ENCODE data around the gene PRPF4. TPM values are rescaled to one million over a fixed set of nuclear protein-coding genes. Genes with fewer than 3 reads are reported as not detected.
A peak's percentile ranks its signal among the peaks of the same experiment; 100 is the strongest.

PRPF4 gene
- total and polyA plus RNA-seq, 4 donors, result 5.0 to 11.9 (median 10.4) TPM

DNA sequence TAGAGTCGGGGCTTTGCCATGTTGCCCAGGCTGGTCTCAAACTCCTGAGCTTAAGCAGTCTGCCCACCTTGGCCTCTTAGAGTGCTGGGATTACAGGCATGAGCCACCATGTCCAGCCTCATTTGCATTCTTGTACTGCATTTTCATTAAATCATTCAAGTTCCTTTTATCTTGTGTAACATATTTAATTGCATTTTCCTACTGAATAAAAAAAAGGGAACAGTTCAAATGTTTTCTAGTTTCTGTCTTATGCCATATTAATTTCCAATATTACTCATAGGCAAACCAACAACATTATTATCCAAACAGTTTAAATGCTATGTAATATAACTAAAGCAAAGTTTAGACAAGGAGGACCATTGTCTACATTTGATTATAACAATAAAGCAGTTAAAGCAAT, 48.0 kb upstream of the PRPF4 start:
- peaks cover 6 to 51% (median 34%) of the 10 kb centered on the region in 4 donors for H3K4me1 ChIP-seq (ENCODE audit: control insufficient read depth in 4 of 4, insufficient read depth in 4 of 4, low read length in 3 of 4)
- H3K4me3 ChIP-seq (ENCODE audit: low read depth in 1 of 3, low read length in 3 of 3), result no peak overlapping the region
- no peak overlapping the region for H3K9ac ChIP-seq (ENCODE audit: low read depth in 1 of 2, low read length in 2 of 2)
- H3K27ac ChIP-seq (ENCODE audit: low read depth in 1 of 2, low read length in 2 of 2), result no peak overlapping the region
- no peaks in the 10 kb centered on the region for H3K27me3 ChIP-seq (ENCODE audit: control insufficient read depth in 4 of 4, insufficient read depth in 4 of 4, low read length in 3 of 4)
- no peaks in the 10 kb centered on the region for H3K9me3 ChIP-seq (ENCODE audit: control insufficient read depth in 4 of 4, low read length in 3 of 4)
- peaks cover 0 to 6% (median under 1%) of the 10 kb centered on the region in 4 donors for H3K36me3 ChIP-seq (ENCODE audit: control insufficient read depth in 4 of 4, insufficient read depth in 3 of 4, low read depth in 1 of 4, low read length in 3 of 4)
- 46% methylated on average over 1 of the region's 1 CpG for WGBS
- TF ChIP-seq GABPA (IDR thresholded peaks at IDR 0.05 in 1 of 2, conservative IDR thresholded peaks at IDR 0.05 in 1 of 2) (no peak), TAF1 (conservative IDR thresholded peaks at IDR 0.05) (no peak), HNF4A (conservative IDR thresholded peaks at IDR 0.05) (no peak), ATF3 (IDR thresholded peaks at IDR 0.05) (no peak), SP1 (IDR thresholded peaks at IDR 0.05) (no peak), RXRA (IDR thresholded peaks at IDR 0.05) (no peak), EGR1 (IDR thresholded peaks at IDR 0.05; ENCODE audit: low read depth in 2 of 2) (no peak), YY1 (IDR thresholded peaks at IDR 0.05) (no peak), RAD21 (IDR thresholded peaks at IDR 0.05) (no peak), HNF4G (IDR thresholded peaks at IDR 0.05) (no peak), FOXA1 (IDR thresholded peaks at IDR 0.05) (no peak), JUND (IDR thresholded peaks at IDR 0.05) (no peak)
- TF ChIP-seq, protein P1, sequence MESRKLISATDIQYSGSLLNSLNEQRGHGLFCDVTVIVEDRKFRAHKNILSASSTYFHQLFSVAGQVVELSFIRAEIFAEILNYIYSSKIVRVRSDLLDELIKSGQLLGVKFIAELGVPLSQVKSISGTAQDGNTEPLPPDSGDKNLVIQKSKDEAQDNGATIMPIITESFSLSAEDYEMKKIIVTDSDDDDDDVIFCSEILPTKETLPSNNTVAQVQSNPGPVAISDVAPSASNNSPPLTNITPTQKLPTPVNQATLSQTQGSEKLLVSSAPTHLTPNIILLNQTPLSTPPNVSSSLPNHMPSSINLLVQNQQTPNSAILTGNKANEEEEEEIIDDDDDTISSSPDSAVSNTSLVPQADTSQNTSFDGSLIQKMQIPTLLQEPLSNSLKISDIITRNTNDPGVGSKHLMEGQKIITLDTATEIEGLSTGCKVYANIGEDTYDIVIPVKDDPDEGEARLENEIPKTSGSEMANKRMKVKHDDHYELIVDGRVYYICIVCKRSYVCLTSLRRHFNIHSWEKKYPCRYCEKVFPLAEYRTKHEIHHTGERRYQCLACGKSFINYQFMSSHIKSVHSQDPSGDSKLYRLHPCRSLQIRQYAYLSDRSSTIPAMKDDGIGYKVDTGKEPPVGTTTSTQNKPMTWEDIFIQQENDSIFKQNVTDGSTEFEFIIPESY (IDR thresholded peaks at IDR 0.05), result no peak
- TF ChIP-seq, protein P2, sequence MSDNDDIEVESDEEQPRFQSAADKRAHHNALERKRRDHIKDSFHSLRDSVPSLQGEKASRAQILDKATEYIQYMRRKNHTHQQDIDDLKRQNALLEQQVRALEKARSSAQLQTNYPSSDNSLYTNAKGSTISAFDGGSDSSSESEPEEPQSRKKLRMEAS (IDR thresholded peaks at IDR 0.05), result no peak
- TF ChIP-seq, protein P3, sequence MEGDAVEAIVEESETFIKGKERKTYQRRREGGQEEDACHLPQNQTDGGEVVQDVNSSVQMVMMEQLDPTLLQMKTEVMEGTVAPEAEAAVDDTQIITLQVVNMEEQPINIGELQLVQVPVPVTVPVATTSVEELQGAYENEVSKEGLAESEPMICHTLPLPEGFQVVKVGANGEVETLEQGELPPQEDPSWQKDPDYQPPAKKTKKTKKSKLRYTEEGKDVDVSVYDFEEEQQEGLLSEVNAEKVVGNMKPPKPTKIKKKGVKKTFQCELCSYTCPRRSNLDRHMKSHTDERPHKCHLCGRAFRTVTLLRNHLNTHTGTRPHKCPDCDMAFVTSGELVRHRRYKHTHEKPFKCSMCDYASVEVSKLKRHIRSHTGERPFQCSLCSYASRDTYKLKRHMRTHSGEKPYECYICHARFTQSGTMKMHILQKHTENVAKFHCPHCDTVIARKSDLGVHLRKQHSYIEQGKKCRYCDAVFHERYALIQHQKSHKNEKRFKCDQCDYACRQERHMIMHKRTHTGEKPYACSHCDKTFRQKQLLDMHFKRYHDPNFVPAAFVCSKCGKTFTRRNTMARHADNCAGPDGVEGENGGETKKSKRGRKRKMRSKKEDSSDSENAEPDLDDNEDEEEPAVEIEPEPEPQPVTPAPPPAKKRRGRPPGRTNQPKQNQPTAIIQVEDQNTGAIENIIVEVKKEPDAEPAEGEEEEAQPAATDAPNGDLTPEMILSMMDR (IDR thresholded peaks at IDR 0.05; ENCODE audit: low read depth, low read length, missing input control), result no peak
- no peak for DNase-seq (ENCODE audit: low spot score)

DNA sequence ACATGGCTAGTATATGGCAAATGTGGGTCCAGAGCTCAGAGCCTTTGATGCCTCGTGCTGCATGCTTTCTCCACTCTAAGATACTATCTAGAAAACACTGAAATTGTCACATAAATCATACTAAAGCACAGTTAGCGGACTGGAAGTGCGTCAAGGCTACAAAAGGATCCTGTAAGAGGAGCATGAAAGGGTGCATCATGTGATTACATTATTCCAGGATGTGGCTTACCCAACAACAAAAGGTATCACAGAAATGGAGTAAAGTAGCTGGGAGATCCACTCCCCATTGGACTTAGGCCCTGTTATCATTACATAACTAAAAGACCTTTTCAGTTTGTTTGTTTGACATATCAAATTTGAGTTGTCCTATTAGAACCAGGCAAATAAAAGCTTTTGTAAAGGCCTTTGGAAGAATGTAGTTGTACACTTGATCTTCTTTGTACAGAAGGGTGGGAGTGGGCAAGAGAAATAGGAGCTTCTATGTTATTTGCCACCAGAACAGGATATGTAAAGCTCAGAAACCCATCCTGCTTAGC, 47.3 kb upstream of the PRPF4 start:
- Histone ChIP-seq H3K27me3 (ENCODE audit: control insufficient read depth in 4 of 4, insufficient read depth in 4 of 4, low read length in 3 of 4) (no peaks in the 10 kb centered on the region), H3K4me3 (ENCODE audit: low read depth in 1 of 3, low read length in 3 of 3) (no peak overlapping the region), H3K4me1 (ENCODE audit: control insufficient read depth in 4 of 4, insufficient read depth in 4 of 4, low read length in 3 of 4) (peaks cover 5 to 50% (median 32%) of the 10 kb centered on the region in 4 donors), H3K9ac (ENCODE audit: low read depth in 1 of 2, low read length in 2 of 2) (no peak overlapping the region), H3K9me3 (ENCODE audit: control insufficient read depth in 4 of 4, low read length in 3 of 4) (no peaks in the 10 kb centered on the region), H3K27ac (ENCODE audit: low read depth in 1 of 2, low read length in 2 of 2) (peak overlapping the region; percentile 2 to 9), H3K36me3 (ENCODE audit: control insufficient read depth in 4 of 4, insufficient read depth in 3 of 4, low read depth in 1 of 4, low read length in 3 of 4) (peaks cover 0 to 6% (median under 1%) of the 10 kb centered on the region in 4 donors)
- TF ChIP-seq GABPA (IDR thresholded peaks at IDR 0.05 in 1 of 2, conservative IDR thresholded peaks at IDR 0.05 in 1 of 2), result peak in 1 of 2 donors; percentile 42
- peak; percentile 69 to 76 for TF ChIP-seq HNF4A (conservative IDR thresholded peaks at IDR 0.05)
- no peak for TF ChIP-seq TAF1 (conservative IDR thresholded peaks at IDR 0.05)
- peak; percentile 30 for TF ChIP-seq YY1 (IDR thresholded peaks at IDR 0.05)
- peak; percentile 41 for TF ChIP-seq HNF4G (IDR thresholded peaks at IDR 0.05)
- TF ChIP-seq JUND (IDR thresholded peaks at IDR 0.05), result no peak
- peak; percentile 49 for TF ChIP-seq SP1 (IDR thresholded peaks at IDR 0.05)
- peak; percentile 17 to 34 for TF ChIP-seq RXRA (IDR thresholded peaks at IDR 0.05)
- TF ChIP-seq, protein P2 (IDR thresholded peaks at IDR 0.05), result no peak
- no peak for DNase-seq (ENCODE audit: low spot score)
- WGBS, result 63% methylated on average over 3 of the region's 3 CpGs
